NB4 (cell line): ENCODE data around the gene IL17RD.

Experiments used
- DNase-seq: peaks from one replicate; pipeline ENCODE4 v3.0.0; 2010; ENCODE audit warnings: low read depth
- H3K4me3 ChIP-seq: one replicate; pipeline ENCODE4 v1.5.1; 2011; ENCODE audit warnings: mild to moderate bottlenecking, low read depth, low read length, moderate library complexity
- MYC ChIP-seq: IDR thresholded peaks from 2 replicates; pipeline ENCODE4 v1.6.1; 2011; ENCODE audit warnings: low read depth, low read length
- POLR2A ChIP-seq: IDR thresholded peaks from 2 replicates; pipeline ENCODE4 v1.6.1; 2011; ENCODE audit warnings: mild to moderate bottlenecking; ENCODE audit not compliant: insufficient read length; ENCODE audit errors: extremely low read depth
- TF ChIP-seq, protein P1 (sequence below): IDR thresholded peaks from 2 replicates; pipeline ENCODE4 v1.6.1; 2011; ENCODE audit warnings: low read depth, low read length
- TF ChIP-seq, protein P2 (sequence below): IDR thresholded peaks from one replicate; pipeline ENCODE4 v1.5.1; 2012; ENCODE audit warnings: low read depth, low read length

The IL17RD gene

DNA sequence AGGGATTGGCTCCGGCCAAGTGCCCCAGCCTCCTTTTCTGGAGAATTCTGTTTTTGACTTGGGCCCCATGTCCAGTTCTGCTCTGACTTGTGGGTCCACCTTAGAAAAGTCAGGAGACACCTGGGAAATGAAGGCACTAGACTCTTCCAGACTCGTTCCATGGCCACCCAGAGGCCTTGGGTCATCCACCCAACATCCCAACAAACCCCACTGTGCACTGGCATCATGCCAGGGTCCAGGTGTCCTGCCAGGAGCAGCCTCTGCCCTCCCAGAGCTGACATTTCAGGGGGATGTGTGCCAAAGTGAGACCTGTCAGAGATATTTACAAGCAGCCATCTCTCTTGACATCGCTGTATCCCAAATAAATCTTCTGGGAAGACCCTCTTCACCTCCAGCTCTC is 91.5 kb downstream of the IL17RD start:
- no peak for DNase-seq
- H3K4me3 ChIP-seq: no peak overlapping the region
- TF ChIP-seq POLR2A: no peak
- TF ChIP-seq, protein P1, sequence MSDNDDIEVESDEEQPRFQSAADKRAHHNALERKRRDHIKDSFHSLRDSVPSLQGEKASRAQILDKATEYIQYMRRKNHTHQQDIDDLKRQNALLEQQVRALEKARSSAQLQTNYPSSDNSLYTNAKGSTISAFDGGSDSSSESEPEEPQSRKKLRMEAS: no peak
- TF ChIP-seq, protein P2, sequence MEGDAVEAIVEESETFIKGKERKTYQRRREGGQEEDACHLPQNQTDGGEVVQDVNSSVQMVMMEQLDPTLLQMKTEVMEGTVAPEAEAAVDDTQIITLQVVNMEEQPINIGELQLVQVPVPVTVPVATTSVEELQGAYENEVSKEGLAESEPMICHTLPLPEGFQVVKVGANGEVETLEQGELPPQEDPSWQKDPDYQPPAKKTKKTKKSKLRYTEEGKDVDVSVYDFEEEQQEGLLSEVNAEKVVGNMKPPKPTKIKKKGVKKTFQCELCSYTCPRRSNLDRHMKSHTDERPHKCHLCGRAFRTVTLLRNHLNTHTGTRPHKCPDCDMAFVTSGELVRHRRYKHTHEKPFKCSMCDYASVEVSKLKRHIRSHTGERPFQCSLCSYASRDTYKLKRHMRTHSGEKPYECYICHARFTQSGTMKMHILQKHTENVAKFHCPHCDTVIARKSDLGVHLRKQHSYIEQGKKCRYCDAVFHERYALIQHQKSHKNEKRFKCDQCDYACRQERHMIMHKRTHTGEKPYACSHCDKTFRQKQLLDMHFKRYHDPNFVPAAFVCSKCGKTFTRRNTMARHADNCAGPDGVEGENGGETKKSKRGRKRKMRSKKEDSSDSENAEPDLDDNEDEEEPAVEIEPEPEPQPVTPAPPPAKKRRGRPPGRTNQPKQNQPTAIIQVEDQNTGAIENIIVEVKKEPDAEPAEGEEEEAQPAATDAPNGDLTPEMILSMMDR: no peak
- TF ChIP-seq MYC: no peak

DNA sequence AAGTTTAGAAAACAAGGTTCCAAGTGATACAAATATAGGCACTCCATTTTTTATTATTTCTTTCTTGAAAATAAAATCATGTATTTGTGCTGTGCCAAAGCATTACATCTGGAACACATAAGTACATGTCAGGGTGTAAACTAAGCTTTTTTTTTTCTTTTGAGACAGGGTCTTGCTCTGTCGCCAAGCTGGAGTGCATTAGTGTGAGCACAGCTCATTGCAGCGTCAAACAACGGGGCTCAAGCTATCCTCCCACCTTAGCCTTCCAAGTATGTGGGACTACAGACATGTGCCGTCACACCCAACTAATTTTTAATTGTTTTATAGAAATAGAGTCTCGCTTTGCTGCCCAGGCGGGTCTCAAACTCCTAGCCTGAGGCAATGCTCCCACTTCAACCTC is 95.7 kb downstream of the IL17RD start:
- TF ChIP-seq POLR2A: no peak
- TF ChIP-seq, protein P2: no peak
- no peak for TF ChIP-seq MYC
- TF ChIP-seq, protein P1: no peak

DNA sequence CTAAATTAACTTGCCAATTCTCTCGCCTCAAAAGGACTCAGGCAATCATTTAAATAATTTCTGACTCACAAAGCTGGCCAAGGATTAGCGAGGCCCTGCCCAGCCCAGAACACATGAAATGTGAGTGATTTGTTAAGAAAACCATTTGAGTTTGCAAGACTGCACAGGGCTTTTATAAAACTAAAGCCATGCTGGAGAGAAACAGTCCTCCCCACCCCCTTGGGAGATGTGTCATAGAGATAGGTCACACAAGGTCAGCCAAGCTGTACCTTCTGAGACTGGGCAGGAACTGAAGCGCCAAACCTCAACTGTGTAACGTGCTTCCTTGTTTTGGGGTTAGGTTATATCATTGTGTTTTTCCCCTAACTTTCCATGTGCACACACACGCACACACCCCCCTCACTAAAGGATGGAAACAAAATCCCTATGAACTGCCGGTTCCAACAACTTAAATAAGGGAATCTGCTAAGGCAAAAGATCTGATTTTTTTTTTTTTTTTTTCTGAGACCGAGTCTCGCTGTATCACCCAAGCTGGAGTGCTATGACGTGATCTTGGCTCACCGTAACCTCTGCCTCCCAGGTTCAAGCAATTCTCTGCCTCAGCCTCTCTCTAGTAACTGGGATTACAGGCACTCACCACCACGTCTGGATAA is 96.6 kb downstream of the IL17RD start:
- TF ChIP-seq, protein P2: no peak
- TF ChIP-seq MYC: peak; percentile 86
- TF ChIP-seq, protein P1: peak; percentile 82
- no peak overlapping the region for H3K4me3 ChIP-seq
- peak; percentile 97 for DNase-seq

More for the DNA sequence above, 95.7 kb downstream of the IL17RD start:
- DNase-seq: no peak
- H3K4me3 ChIP-seq: no peak overlapping the region

DNA sequence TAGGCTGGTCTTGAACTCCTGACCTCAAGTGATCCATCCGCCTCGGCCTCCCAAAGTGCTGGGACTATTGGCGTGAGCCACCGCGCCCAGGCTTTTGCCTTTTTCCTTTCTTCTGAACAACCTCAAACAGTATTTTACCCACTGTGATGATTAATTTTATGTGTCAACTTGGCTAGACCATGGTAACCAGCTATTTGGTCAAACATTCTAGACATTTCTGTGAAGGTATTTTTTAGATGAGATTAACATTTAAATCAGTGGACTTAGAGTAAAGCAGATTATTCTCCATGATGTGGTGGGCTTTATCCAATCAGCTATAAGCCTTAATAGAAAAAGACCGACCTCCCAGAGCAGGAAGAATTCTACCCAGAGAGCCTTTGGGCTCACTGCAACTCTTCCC is 98.7 kb downstream of the IL17RD start:
- H3K4me3 ChIP-seq: no peak overlapping the region
- TF ChIP-seq, protein P1: no peak
- TF ChIP-seq, protein P2: no peak
- TF ChIP-seq MYC (no peak), POLR2A (no peak)
- no peak for DNase-seq

DNA sequence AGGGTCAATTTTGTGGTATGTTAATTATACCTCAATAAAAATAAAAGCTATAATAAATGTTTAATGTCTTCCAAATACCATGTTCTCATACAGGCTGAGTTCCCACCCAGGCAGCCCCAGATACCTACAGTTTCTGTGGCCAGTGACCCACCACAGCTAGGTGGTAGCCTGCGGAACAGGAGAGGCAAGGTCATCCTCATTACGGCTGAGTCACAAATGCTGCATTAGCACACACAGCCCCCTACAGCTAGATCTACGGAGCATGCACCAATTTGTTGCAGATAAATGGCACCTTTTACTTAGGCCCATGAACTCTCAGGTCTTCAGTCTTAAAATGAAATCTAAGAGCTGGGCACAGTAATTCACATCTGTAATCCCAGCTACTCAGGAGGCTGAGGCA is 99.6 kb downstream of the IL17RD start:
- no peak overlapping the region for H3K4me3 ChIP-seq
- TF ChIP-seq, protein P1: no peak
- TF ChIP-seq, protein P2: no peak
- TF ChIP-seq POLR2A (no peak), MYC (no peak)
- DNase-seq: peak; percentile 40

DNA sequence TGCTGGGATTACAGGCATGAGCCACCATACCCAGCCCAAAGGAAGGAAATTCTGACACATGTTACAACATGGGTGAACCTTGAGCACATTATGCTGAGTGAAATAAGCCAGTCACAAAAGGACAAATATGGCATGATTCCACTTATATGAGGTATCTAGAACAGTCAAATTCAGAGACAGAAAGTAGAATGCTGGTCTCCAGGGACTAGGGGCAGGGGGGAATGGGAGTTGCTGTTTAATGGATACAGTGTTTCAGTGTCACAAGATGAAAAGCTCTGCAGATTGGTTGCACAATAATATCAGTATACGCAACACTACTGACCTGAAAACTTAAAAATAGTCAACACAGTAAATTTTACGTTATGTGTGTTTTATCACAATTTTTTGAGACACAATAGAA is 100.6 kb downstream of the IL17RD start:
- TF ChIP-seq, protein P2: no peak
- peak; percentile 15; the same call in 1 of the 2 replicates for TF ChIP-seq MYC
- peak; percentile 71 for DNase-seq
- H3K4me3 ChIP-seq: no peak overlapping the region
